GM21526 (cell line): Measurements from ENCODE around the gene CD82.
"Not testable (repeated sequence)": the region's sequence is repeated elsewhere in the genome, so short reads cannot be mapped to it uniquely, and the experiment has no call there.

Source experiments
- ATAC-seq: cut with Tn5 transposase; IDR thresholded peaks from one replicate; pipeline ENCODE4 v1.9.1; 2021; ENCODE audit warnings: moderate library complexity; ENCODE audit not compliant: unreplicated experiment, low FRiP score

The CD82 gene

GRCh38 chr11:44627911-44628729, 62.7 kb downstream of the CD82 start:
- ATAC-seq = peak; percentile 52

DNA sequence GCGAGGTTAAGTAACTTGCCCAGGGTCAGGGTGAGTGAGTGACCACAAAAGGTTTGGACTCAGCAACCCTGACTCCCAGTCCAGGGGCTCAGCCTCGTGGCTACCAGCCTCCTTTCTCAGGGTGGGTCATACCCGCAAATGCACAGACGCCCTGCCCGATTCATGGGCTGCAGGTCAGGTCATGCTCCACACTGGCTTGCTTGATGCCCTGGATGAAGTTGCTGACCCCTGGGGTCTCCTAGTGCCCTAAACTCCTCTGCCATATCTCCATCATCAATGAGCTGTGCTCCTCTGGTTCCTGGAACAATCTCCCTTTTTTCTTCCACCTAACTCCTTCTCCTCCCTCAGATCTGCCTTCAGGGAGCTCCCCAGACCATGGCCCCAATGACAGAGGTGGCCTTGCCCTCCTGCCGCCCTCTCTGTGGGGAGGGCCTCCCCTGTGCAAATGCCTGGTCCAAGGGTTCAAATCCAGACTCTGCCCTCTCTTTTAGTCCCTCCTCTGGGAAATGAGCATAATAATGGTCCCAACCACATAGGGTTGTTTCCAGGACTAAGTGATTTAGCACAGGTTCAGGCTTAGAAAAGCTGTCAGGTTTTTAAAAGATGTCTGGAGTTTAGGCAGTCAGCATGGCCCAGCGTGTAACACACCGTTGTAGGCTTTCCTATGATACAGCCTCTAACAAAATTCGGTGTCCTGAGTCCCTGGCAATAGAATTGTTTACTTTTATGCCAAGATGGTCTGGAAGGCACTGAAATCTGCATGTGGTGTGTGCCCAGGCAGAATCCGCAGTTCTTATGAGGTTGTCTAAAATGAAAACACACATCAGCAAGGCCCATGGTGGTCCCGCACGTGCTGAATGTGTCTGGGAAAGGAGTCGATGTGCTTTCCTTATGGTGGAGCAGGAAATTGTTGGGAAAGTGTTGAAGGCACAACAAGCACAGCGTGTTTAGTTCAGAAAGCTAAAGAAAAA, 63.6 kb downstream of the CD82 start:
- no peak for ATAC-seq

DNA sequence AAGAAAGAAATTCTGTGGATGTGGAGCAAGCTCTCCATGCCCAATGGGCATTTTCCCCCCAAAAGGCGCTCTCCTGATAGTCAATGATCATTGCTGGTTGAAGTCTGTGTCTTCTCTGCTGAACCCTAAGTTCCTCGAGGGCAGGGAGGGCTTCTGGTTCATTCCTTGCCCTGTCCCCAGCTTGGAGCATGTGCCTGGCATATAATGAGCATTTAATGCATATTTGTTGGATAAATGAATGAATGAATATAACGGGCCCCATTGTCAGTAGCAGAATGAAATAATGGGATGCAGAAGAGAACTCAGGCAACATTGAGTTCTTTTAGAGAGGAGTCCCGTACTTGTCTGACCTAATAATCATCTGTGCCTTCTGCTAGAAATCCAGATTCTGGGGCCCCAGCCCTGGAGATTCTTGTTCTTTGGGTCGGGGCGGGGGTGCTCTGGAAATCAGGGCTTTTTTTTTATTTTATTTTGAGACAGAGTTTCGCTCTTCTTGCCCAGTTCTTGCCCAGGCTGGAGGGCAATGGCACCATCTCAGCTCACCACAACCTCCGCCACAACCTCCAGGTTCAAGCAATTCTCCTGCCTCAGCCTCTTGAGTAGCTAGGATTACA, 64.4 kb downstream of the CD82 start:
- no peak for ATAC-seq

GRCh38 chr11:44630511-44631210, 65.2 kb downstream of the CD82 start:
- no peak for ATAC-seq

DNA sequence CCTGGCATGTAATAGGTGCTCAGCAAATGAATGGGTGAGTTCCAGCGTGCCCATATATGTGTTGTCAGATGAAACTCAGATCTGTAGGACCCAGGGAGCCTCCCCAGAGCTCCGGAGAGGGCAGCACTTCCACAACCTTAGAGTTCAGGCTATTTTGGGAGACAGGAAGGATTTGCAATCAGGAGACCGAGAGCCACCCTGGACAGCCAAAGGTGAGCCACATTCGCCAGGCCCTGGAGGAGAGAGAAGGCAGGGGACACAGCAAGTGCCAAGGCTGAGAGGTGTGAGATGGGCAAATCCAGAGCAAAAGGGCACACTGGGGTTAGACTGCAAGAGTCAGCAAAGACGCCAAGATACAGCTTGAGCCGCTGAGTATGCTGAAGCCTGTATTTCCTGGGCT, 66.4 kb downstream of the CD82 start:
- no peak for ATAC-seq

DNA sequence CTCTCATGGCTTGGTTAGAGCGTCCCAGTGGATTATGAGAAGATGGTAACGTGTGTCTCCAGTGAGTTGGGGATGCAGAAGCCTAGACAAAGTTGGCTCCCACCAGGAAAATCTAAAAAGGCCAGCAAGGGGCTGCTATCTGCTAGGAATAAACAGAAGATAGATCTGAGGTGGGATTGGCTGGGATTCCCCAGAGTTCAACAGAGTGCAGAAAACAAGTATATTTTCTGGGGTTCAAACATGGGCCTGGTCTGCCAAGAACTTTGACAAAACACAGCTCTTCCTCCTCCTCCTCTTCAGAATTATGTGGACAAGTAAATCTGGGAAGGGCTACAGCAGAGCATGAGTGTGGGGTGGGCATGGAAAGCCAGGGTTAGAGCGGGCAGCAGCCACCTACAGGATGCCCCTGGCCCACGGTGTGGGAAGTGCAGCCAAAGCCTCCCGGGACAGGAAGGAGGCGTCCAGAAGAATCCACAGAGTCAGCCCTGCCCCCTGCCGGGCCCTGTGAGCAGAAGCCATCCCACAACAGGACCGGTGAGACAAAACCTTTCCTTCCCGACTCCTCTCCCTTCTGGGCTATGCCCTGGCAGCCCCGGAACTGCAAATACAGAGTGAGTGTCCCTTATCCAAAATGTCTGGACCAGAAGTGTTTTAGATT, 67.1 kb downstream of the CD82 start:
- ATAC-seq = no peak

- ATAC-seq = no peak
Measured at GRCh38 chr11:44633641-44634040, 68.2 kb downstream of the CD82 start.

- no peak for ATAC-seq
Measured at GRCh38 chr11:44634401-44635281, 69.2 kb downstream of the CD82 start.

- no peak for ATAC-seq
Measured at GRCh38 chr11:44637487-44637886, 72.0 kb downstream of the CD82 start.

DNA sequence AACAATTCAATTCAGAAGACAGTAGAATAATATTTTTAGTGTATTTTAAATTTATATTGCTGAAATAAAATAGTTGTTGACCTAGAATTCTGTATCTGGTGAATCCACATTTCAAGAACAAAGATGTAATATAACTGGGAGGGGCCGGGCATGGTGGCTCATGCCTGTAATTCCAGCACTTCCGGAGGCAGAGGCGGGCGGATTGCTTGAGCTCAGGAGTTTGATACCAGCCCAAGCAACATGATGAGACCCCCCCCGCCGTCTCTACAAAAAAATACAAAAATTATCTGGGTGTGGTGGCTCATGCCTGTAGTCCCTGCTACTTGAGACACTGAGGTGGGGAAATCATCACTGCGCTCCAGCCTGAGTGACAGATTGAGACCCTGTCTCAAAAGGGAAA, 72.6 kb downstream of the CD82 start:
- ATAC-seq = no peak

DNA sequence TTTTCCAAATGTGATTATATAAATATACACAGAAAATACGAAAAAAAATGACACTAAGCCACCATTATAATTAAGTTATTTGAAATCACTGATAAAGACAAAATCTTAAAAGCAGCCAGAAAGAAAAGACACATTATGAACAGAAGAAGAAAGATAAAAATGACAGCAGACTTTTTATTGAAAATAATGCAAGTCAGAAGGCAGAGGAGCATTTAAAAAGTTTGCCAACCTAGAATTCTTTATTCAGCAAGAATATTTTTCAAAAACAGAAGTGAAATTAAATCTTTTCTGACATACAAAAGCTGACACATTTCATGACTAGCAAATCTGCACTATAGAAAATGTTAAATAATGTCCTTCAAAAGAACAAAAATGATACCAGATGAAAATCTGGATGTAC, 77.8 kb downstream of the CD82 start:
- no peak for ATAC-seq

GRCh38 chr11:44645827-44646226, 80.4 kb downstream of the CD82 start:
- ATAC-seq = no peak

DNA sequence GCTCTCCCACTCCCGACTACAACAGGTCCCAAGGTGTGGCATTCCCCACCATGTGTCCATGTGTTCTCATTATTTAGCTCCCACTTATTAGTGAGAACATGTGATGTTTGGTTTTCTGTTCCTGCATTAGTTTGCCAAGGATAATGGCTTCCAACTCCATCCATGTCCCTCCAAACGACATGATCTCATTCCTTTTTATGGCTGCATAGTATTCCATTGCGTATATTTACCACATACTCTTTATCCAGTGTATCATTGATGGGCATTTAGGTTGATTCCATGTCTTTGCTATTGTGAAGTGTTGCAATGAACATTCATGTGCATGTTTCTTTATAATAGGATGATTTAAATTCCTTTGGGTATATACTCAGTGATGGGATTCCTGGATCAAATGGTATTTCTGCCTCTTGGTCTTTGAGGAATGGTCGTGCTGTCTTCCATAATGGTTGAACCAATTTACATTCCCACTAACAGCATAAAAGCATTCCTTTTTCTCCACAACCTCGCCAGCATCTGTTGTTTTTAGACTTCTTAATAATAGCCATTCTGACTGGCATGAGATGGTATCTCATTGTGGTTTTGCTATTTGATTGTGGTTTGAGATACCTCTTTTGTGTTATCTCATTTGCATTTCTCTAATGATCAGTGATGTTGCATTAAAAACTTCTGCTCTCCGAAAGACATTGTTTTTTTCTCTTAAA, 81.9 kb downstream of the CD82 start:
- ATAC-seq = not testable (repeated sequence)

- ATAC-seq = no peak
Measured at GRCh38 chr11:44648109-44648508, 82.6 kb downstream of the CD82 start.

DNA sequence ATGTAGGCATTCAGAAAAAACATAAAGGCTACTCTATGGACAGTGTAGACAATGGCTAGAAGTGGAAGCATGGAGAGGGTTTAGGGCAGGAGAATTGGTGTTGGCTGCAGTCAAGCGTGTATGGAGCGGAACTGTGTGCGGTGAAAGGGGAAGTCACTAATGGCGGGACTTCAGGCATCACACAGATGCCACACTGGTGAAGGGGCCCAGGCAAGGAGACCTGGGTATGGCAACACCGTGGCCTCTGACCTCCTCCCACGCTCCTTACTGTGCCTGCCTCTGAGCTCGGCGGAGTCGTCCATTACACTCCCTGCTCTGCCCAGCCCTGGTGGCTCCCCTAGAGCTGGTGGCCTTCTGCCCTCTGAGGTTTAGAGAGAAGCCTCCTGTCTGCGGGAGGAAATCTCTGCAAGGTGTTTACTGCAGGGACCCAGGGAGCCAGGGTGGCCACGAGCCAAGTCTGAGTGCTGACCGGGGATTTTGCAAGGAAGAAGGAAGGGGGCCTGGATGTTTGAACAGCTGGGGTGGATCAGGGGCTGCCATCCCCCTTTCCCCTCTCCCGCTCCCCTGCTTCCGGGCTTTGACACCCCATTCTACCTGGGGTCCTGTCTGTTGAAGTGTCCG, 86.2 kb downstream of the CD82 start:
- ATAC-seq = no peak

- no peak for ATAC-seq
Measured at GRCh38 chr11:44652901-44653644, 87.6 kb downstream of the CD82 start.

DNA sequence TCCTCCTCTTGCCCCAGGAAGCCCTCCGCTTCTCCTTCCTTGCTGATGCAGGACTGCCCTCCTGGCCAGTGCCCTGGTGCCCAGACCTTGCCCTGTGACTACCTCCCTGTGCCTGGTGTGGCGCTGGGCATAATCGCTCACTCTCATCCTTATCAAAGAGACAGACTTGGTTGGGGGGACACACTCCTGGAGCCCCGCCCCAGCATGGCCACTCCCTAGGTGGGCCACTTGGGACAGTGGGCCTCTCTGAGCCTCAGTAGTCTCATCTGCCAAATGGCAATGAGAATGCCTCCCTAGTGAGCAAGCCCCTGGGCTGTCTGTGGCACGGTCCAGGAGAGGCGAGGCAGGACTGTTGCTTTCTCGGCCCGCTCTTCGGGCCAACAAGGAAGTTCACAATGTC, 88.6 kb downstream of the CD82 start:
- no peak for ATAC-seq
